ENCODE measurements around the gene NKG7. TPM values are rescaled to one million over a fixed set of nuclear protein-coding genes. Genes with fewer than 3 reads are reported as not detected.

NKG7 gene
- total RNA-seq, 1 donor from 2014 or later = not detected

GRCh38 chr19:51364200-51365106 lies 8.0 kb downstream of the NKG7 start:
- DNase-seq (ENCODE audit: low read depth) = no peak

- DNase-seq (ENCODE audit: low read depth) = no peak
Measured at GRCh38 chr19:51361239-51361638, 11.2 kb downstream of the NKG7 start.

- DNase-seq (ENCODE audit: low read depth) = peak; percentile 43
Measured at GRCh38 chr19:51359294-51359693, 13.2 kb downstream of the NKG7 start.

- DNase-seq (ENCODE audit: low read depth) = no peak
Measured at GRCh38 chr19:51357952-51358351, 14.5 kb downstream of the NKG7 start.

GRCh38 chr19:51356159-51356801 lies 16.2 kb downstream of the NKG7 start:
- DNase-seq (ENCODE audit: low read depth) = no peak

- DNase-seq (ENCODE audit: low read depth) = no peak
Measured at GRCh38 chr19:51354742-51355148, 17.7 kb downstream of the NKG7 start.

GRCh38 chr19:51354103-51354741 lies 18.2 kb downstream of the NKG7 start:
- no peak for DNase-seq (ENCODE audit: low read depth)

GRCh38 chr19:51352783-51353360 lies 19.6 kb downstream of the NKG7 start:
- no peak for DNase-seq (ENCODE audit: low read depth)

GRCh38 chr19:51351266-51351990 lies 21.0 kb downstream of the NKG7 start:
- DNase-seq (ENCODE audit: low read depth) = no peak

GRCh38 chr19:51347209-51347928 lies 25.1 kb downstream of the NKG7 start:
- DNase-seq (ENCODE audit: low read depth) = no peak

- DNase-seq (ENCODE audit: low read depth) = no peak
Measured at GRCh38 chr19:51346742-51347141, 25.7 kb downstream of the NKG7 start.

- DNase-seq (ENCODE audit: low read depth) = no peak
Measured at GRCh38 chr19:51345076-51345620, 27.3 kb downstream of the NKG7 start.

GRCh38 chr19:51342631-51343569 lies 29.6 kb downstream of the NKG7 start:
- DNase-seq (ENCODE audit: low read depth) = no peak

GRCh38 chr19:51341976-51342580 lies 30.4 kb downstream of the NKG7 start, which contains the start of gene VSIG10L:
Gene VSIG10L, minus strand, starts transcription at chr19:51342139. Its CDS starts 15 bp downstream, at chr19:51342124.
- DNase-seq (ENCODE audit: low read depth) = no peak

GRCh38 chr19:51341066-51341465 lies 31.4 kb downstream of the NKG7 start:
- DNase-seq (ENCODE audit: low read depth) = no peak

GRCh38 chr19:51339687-51340656 lies 32.5 kb downstream of the NKG7 start:
- DNase-seq (ENCODE audit: low read depth) = peak; percentile 87

- DNase-seq (ENCODE audit: low read depth) = no peak
Measured at GRCh38 chr19:51339313-51339686, 33.2 kb downstream of the NKG7 start.

All from renal cortical epithelial cell (primary cell).